GM12875 (cell line): Measurements from ENCODE around the gene VPS29.
"Not testable (repeated sequence)": the region's sequence is repeated elsewhere in the genome, so short reads cannot be mapped to it uniquely, and the experiment has no call there.

Source experiments
- H3K4me3 ChIP-seq: one replicate; pipeline ENCODE4 v1.5.1; 2011; ENCODE audit warnings: low read depth, low read length, control low read depth
- CTCF ChIP-seq: IDR thresholded peaks from 2 replicates; pipeline ENCODE4 v1.5.1; 2011; ENCODE audit warnings: low read depth, mild to moderate bottlenecking, control low read depth, inconsistent platforms, low read length, moderate library complexity, borderline replicate concordance; ENCODE audit not compliant: insufficient read depth

Gene VPS29

GRCh38 chr12:110534811-110535210, 32.9 kb upstream of the VPS29 start:
- TF ChIP-seq CTCF: no peak
- H3K4me3 ChIP-seq: no peak overlapping the region

GRCh38 chr12:110533607-110534006, 31.7 kb upstream of the VPS29 start:
- TF ChIP-seq CTCF: no peak
- no peak overlapping the region for H3K4me3 ChIP-seq

GRCh38 chr12:110532644-110533043, 30.7 kb upstream of the VPS29 start:
- TF ChIP-seq CTCF: no peak
- H3K4me3 ChIP-seq: no peak overlapping the region

- H3K4me3 ChIP-seq: no peak overlapping the region
- no peak for TF ChIP-seq CTCF
These were observed 29.9 kb upstream of the VPS29 start for GRCh38 chr12:110531741-110532333.

- no peak overlapping the region for H3K4me3 ChIP-seq
- no peak for TF ChIP-seq CTCF
These were observed 28.6 kb upstream of the VPS29 start for GRCh38 chr12:110530511-110530910.

- no peak overlapping the region for H3K4me3 ChIP-seq
- no peak for TF ChIP-seq CTCF
These were observed 26.4 kb upstream of the VPS29 start for GRCh38 chr12:110528277-110528839.

GRCh38 chr12:110520876-110521712, 19.2 kb upstream of the VPS29 start:
- not testable (repeated sequence) for H3K4me3 ChIP-seq

- H3K4me3 ChIP-seq: not testable (repeated sequence)
These were observed 16.1 kb upstream of the VPS29 start for GRCh38 chr12:110518014-110518413.
